AG10803 (cell line): Measurements from ENCODE around the gene VDR.
A peak's percentile ranks its signal among the peaks of the same experiment; 100 is the strongest.

Source experiments
- DNase-seq: peaks from one replicate; pipeline ENCODE4 v3.0.0; 2010; ENCODE audit warnings: low read depth
- H3K4me3 ChIP-seq: 2 replicates; pipeline ENCODE4 v1.5.1; 2011; ENCODE audit warnings: mild to moderate bottlenecking, low read length, control low read depth
- TF ChIP-seq, protein P1 (sequence below): conservative IDR thresholded peaks from 2 replicates; pipeline ENCODE4 v1.5.1; 2011; ENCODE audit warnings: mild to moderate bottlenecking, low read length, control low read depth, inconsistent platforms

Gene VDR

DNA sequence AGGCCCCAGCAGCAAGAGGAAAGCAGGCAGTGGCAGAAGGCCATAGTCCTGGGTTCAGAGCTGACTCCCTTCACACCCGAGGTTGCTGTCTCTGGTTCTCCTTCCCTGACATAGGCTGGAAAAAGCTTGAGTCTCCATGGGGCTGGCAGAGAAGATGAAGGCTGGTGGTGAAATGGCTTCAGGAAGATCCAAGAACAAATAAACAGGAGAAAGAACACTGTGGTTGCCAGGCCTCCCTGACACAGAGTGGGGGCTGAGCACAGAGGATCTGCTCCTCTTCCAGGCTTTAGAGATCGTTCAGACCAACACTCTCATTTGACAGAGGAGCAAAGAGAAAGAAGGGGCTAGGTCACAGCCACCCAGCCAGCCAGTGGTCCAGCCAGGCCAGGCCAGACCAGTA lies 99.4 kb downstream of the VDR start:
- DNase-seq: no peak
- H3K4me3 ChIP-seq: no peak overlapping the region
- TF ChIP-seq, protein P1, sequence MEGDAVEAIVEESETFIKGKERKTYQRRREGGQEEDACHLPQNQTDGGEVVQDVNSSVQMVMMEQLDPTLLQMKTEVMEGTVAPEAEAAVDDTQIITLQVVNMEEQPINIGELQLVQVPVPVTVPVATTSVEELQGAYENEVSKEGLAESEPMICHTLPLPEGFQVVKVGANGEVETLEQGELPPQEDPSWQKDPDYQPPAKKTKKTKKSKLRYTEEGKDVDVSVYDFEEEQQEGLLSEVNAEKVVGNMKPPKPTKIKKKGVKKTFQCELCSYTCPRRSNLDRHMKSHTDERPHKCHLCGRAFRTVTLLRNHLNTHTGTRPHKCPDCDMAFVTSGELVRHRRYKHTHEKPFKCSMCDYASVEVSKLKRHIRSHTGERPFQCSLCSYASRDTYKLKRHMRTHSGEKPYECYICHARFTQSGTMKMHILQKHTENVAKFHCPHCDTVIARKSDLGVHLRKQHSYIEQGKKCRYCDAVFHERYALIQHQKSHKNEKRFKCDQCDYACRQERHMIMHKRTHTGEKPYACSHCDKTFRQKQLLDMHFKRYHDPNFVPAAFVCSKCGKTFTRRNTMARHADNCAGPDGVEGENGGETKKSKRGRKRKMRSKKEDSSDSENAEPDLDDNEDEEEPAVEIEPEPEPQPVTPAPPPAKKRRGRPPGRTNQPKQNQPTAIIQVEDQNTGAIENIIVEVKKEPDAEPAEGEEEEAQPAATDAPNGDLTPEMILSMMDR: no peak

DNA sequence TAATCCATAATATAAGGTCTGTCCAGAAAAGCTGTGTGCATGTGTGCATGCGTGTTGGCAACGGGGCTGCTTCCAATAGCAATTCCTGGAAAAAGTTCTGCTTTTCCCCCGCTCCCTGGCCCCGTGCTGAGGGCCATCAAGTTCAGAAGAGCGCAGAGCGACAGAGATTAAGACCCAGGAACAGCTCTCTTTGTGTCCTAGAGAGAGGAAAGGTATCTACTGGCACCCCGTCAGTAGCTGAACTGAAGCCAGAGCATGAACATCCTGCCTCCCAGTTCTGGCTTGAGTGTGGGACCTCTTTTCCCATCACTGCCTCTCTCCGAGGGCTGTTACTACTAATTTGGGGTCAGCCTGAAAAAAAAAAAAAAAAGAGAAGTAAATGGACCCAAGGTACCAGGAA lies 100.6 kb downstream of the VDR start:
- no peak overlapping the region for H3K4me3 ChIP-seq
- TF ChIP-seq, protein P1: no peak
- DNase-seq: no peak

DNA sequence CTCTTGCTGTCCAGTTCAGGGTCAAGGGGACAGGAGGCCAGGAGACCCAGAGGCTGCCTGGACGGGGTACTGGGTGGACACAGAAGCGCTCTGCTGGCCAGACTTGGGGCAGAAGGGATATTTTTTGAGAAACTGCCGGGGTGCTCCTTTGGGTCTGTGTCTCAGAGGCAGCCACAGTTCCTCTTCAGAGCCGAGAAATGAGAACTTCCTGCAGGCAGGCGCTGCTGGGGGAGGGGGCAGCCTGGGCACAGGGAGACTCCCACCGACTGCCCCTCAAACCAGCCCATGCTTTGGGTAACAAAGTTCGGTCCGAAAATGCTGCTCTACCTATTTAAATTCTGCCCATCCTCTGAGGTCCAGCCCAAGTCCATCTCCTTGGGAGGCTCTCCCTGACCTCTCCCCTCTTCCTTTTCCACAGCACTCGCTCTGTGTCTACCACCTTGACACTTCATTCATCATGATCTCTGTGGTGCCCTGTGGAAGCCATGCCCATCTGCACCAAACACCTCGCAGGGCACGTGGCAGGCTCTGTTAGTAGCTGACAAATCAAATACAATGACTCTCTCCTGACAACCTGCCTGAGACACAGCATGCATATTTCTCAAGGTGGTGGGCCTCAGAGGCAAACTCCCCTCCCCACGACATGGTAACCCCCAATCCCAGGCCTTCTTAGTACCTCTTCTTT lies 101.5 kb downstream of the VDR start:
- DNase-seq: no peak
- TF ChIP-seq, protein P1: no peak
- H3K4me3 ChIP-seq: no peak overlapping the region

DNA sequence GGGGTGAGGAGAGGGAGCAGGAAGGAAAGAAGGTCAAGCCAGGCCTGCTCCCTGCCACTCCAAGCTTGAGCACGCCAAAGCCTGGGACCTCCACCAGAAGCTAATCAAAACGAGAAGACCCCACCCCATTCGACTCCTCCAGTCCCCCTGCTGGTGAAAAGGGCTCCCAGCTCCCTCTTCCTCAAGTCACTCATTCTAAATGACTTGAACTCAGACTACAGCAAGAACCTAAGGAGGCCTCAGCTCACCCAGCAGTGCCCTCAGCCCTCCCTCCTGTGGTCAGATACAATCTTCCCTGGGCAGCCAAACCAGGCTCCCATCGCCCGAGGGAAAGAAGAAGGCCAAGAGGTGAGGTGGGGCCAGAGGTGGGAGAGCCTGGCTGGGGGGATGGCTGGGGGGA lies 102.5 kb downstream of the VDR start:
- TF ChIP-seq, protein P1: peak; percentile 30
- no peak for DNase-seq

DNA sequence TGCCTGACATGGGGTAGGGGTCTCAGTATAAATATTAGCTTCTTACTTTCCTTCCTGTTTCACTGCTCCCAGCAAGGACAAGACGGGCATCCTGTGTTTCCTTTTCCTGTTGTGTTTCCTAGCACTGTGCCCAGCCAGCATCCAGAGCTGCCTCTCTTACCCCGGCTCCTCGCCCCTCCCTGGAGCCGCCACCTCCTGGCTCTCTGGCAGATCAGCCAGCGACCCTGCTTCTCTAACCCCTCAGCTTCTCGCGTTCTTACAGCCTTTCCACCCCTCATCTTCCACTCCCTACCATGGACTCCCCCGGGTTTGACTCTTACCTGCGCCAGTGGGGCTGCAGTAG lies 102.9 kb downstream of the VDR start:
- TF ChIP-seq, protein P1: no peak
- no peak overlapping the region for H3K4me3 ChIP-seq
- DNase-seq: no peak

More for the DNA sequence above, 102.5 kb downstream of the VDR start:
- H3K4me3 ChIP-seq: no peak overlapping the region

DNA sequence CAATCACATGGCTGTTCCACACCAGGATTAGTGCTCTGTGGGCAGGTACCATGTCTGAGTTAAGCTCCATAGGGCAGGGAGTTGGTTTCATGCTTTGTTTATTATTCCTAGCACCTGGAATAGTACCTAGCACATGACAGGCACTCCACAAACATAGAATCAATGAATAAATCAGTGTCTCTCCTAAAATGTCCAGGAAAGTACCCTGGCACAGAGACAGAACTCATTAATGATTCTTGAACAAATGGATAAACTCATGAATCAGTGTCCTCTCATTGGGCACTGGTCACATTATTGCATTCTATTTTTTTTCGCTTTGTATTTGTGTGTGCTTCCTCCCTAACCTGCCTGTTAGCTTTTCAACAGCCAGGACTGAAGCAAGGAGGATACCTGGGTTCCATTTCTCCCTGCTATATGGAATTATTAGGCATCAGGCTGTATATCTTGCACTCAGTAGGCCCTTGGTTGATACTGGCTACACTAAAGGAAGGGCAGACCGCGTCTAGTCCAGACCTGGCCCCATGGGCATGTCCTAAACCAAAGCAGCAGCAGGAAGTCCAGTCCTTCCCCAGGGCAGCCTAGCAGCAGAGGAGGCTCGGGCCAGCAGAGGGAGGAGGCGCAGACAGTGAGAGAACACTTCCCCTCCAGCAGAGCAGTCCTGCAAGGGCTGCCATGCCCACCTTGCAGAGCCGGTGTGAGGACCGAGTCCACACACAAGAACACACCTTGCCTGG lies 103.5 kb downstream of the VDR start:
- H3K4me3 ChIP-seq: no peak overlapping the region
- TF ChIP-seq, protein P1: peak; percentile 33
- no peak for DNase-seq

DNA sequence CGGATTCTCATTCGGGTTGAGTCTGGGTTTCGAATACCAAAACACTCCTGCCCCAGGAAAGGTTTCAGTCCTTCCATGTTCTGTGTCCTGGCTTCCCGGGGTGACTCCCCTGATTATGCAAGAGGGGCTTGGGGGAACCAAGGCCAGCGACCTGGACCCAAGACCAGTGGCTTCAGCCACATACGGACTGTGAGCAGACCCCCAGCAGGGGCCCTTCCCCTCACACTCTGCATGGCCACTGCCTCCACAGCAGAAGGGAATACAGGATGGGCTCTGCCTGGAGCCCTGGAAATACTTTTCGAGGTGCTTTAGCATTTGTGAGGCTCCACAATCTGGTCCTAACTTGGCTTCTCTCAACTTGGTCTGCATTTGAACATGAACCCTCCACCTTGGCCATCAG lies 104.2 kb downstream of the VDR start:
- TF ChIP-seq, protein P1: no peak
- H3K4me3 ChIP-seq: no peak overlapping the region
- DNase-seq: no peak
